ENCODE results near the gene SLC7A7. TPM values are rescaled to one million over a fixed set of nuclear protein-coding genes. Genes with fewer than 3 reads are reported as not detected.

The SLC7A7 gene
- total and polyA plus RNA-seq, 2 of the 13 experiments (the other 11 are each of a cell fraction or from before 2014, with no cell fraction given), result 0.13 to 0.63 TPM

- TF ChIP-seq SNAPC5 (CRISPR knock-in tag; IDR thresholded peaks at IDR 0.05; ENCODE audit: borderline replicate concordance) (0 out of 2 replicates have a peak, but pooled peaks have one; percentile 70), THRA (CRISPR knock-in tag; IDR thresholded peaks at IDR 0.05; ENCODE audit: borderline replicate concordance) (peak; percentile 47; the same call in 1 of the 2 replicates), ZFP1 (CRISPR knock-in tag; IDR thresholded peaks at IDR 0.05) (0 out of 2 replicates have a peak, but pooled peaks have one; percentile 72), LRRFIP1 (CRISPR knock-in tag; conservative IDR thresholded peaks at IDR 0.05) (no peak), IKZF5 (CRISPR knock-in tag; IDR thresholded peaks at IDR 0.05) (peak; percentile 93), ZNF484 (CRISPR knock-in tag; IDR thresholded peaks at IDR 0.05; ENCODE audit: borderline replicate concordance, low read depth) (0 out of 2 replicates have a peak, but pooled peaks have one; percentile 52), ZNF503 (CRISPR knock-in tag; IDR thresholded peaks at IDR 0.05) (no peak), SRF (IDR thresholded peaks at IDR 0.05; ENCODE audit: low read depth, low read length) (no peak), POLR2A (IDR thresholded peaks at IDR 0.05; ENCODE audit: insufficient read depth in 1 of 2, low read depth in 2 of 2, low read length in 2 of 2) (no peak), ZSCAN22 (CRISPR knock-in tag; IDR thresholded peaks at IDR 0.05) (no peak), PCBP2 (optimal IDR thresholded peaks at IDR 0.05; ENCODE audit: low read depth, low read length, poor library complexity, severe bottlenecking) (peak; percentile 13), HNRNPK (IDR thresholded peaks at IDR 0.05; ENCODE audit: low read depth, low read length, poor library complexity, severe bottlenecking) (no peak), SRY (CRISPR knock-in tag; IDR thresholded peaks at IDR 0.05) (peak; percentile 75; the same call in 1 of the 2 replicates), KLF11 (CRISPR knock-in tag; IDR thresholded peaks at IDR 0.05) (0 out of 2 replicates have a peak, but pooled peaks have one; percentile 87)
- TF ChIP-seq, protein P1, sequence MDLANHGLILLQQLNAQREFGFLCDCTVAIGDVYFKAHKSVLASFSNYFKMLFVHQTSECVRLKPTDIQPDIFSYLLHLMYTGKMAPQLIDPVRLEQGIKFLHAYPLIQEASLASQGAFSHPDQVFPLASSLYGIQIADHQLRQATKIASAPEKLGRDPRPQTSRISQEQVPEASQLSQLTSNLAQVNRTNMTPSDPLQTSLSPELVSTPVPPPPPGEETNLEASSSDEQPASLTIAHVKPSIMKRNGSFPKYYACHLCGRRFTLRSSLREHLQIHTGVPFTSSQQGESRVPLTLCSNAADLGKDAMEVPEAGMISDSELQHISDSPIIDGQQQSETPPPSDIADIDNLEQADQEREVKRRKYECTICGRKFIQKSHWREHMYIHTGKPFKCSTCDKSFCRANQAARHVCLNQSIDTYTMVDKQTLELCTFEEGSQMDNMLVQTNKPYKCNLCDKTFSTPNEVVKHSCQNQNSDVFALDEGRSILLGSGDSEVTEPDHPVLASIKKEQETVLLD (CRISPR knock-in tag; IDR thresholded peaks at IDR 0.05; ENCODE audit: low read depth), result no peak
- TF ChIP-seq, protein P2, sequence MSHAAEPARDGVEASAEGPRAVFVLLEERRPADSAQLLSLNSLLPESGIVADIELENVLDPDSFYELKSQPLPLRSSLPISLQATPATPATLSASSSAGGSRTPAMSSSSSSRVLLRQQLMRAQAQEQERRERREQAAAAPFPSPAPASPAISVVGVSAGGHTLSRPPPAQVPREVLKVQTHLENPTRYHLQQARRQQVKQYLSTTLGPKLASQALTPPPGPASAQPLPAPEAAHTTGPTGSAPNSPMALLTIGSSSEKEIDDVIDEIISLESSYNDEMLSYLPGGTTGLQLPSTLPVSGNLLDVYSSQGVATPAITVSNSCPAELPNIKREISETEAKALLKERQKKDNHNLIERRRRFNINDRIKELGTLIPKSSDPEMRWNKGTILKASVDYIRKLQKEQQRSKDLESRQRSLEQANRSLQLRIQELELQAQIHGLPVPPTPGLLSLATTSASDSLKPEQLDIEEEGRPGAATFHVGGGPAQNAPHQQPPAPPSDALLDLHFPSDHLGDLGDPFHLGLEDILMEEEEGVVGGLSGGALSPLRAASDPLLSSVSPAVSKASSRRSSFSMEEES (CRISPR knock-in tag; IDR thresholded peaks at IDR 0.05), result peak; percentile 90; the same call in 1 of the 2 replicates
Measured at GRCh38 chr14:22821193-22822015, 6.2 kb upstream of the SLC7A7 start (continued).

Data from HepG2 (cell line).